Measurements from ENCODE around the gene CBLN3. TPM values are rescaled to one million over a fixed set of nuclear protein-coding genes. Genes with fewer than 3 reads are reported as not detected.
A peak's percentile ranks its signal among the peaks of the same experiment; 100 is the strongest.

CBLN3 gene
- total RNA-seq, 6 experiments from 2014 or later, result 3.3 to 5.0 (median 3.9) TPM

GRCh38 chr14:24426150-24426911, 3.1 kb downstream of the CBLN3 start:
- H3K4me1 Mint-ChIP-seq (ENCODE audit: low read depth), result peaks cover 35% of the 10 kb centered on the region
- DNase-seq, result no peak
- peak overlapping the region; percentile 6; the same call in 1 of the 2 replicates for H3K4me3 Mint-ChIP-seq

DNA sequence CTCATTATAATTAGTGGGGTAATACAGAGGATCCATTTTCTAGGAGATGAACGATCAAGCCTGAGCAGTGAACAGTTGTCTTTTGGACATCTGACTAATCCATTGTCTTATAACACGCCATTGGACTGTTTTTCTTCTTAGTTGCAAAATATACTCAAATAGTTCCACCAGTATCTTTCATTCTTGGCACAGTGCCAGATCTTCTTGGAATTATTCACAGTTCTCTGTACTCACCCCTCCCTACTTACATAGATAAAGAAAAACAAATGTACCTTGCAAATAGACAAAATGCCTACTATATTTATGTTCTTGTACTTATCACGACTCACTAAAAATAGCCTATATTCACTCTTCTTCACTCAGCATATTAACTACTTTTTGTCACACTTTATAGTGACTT, 3.8 kb downstream of the CBLN3 start:
- peaks cover 2% of the 10 kb centered on the region for H3K27me3 Mint-ChIP-seq (ENCODE audit: insufficient read depth)
- H3K27ac Mint-ChIP-seq, result no peak overlapping the region
- H3K4me1 Mint-ChIP-seq (ENCODE audit: low read depth), result peaks cover 29% of the 10 kb centered on the region
- no peak for TF ChIP-seq CTCF (IDR thresholded peaks at IDR 0.05)
- peak overlapping the region; percentile 6; the same call in 1 of the 2 replicates for H3K4me3 Mint-ChIP-seq
- H3K36me3 Mint-ChIP-seq (ENCODE audit: low read depth), result no peaks in the 10 kb centered on the region
- no peaks in the 10 kb centered on the region for H3K9me3 Mint-ChIP-seq
- peak; percentile 75 for DNase-seq

More at GRCh38 chr14:24426150-24426911, 3.1 kb downstream of the CBLN3 start:
- no peak overlapping the region for H3K27ac Mint-ChIP-seq
- peaks cover 2% of the 10 kb centered on the region for H3K27me3 Mint-ChIP-seq (ENCODE audit: insufficient read depth)
- TF ChIP-seq CTCF (IDR thresholded peaks at IDR 0.05), result 0 out of 2 replicates have a peak, but pooled peaks have one; percentile 18
- no peaks in the 10 kb centered on the region for H3K9me3 Mint-ChIP-seq
- H3K36me3 Mint-ChIP-seq (ENCODE audit: low read depth), result peaks cover under 1% of the 10 kb centered on the region; the same call in 1 of the 2 replicates

GRCh38 chr14:24422694-24423601, 6.5 kb downstream of the CBLN3 start:
- Mint-ChIP-seq H3K9me3 (no peaks in the 10 kb centered on the region), H3K27me3 (ENCODE audit: insufficient read depth) (peaks cover 6% of the 10 kb centered on the region), H3K27ac (no peak overlapping the region), H3K4me3 (no peak overlapping the region), H3K36me3 (ENCODE audit: low read depth) (no peaks in the 10 kb centered on the region), H3K4me1 (ENCODE audit: low read depth) (peaks cover 21% of the 10 kb centered on the region)
- TF ChIP-seq CTCF (IDR thresholded peaks at IDR 0.05), result no peak
- DNase-seq, result no peak

- Mint-ChIP-seq H3K36me3 (ENCODE audit: low read depth) (no peaks in the 10 kb centered on the region), H3K9me3 (no peaks in the 10 kb centered on the region), H3K4me3 (no peak overlapping the region), H3K27ac (no peak overlapping the region), H3K27me3 (ENCODE audit: insufficient read depth) (peaks cover 6% of the 10 kb centered on the region), H3K4me1 (ENCODE audit: low read depth) (peaks cover 21% of the 10 kb centered on the region)
- no peak for DNase-seq
- no peak for TF ChIP-seq CTCF (IDR thresholded peaks at IDR 0.05)
Observed at GRCh38 chr14:24422261-24422660, 7.2 kb downstream of the CBLN3 start.

GRCh38 chr14:24418492-24418873, 11.0 kb downstream of the CBLN3 start:
- H3K4me1 Mint-ChIP-seq (ENCODE audit: low read depth), result no peaks in the 10 kb centered on the region
- no peak for TF ChIP-seq CTCF (IDR thresholded peaks at IDR 0.05)
- no peak overlapping the region for H3K4me3 Mint-ChIP-seq
- DNase-seq, result no peak
- no peaks in the 10 kb centered on the region for H3K36me3 Mint-ChIP-seq (ENCODE audit: low read depth)
- H3K9me3 Mint-ChIP-seq, result no peaks in the 10 kb centered on the region
- peaks cover 8% of the 10 kb centered on the region for H3K27me3 Mint-ChIP-seq (ENCODE audit: insufficient read depth)
- no peak overlapping the region for H3K27ac Mint-ChIP-seq
